ENCODE results near the gene CHD2. TPM values are rescaled to one million over a fixed set of nuclear protein-coding genes. Genes with fewer than 3 reads are reported as not detected.
A peak's percentile ranks its signal among the peaks of the same experiment; 100 is the strongest.

Gene CHD2
- total and polyA plus RNA-seq, 7 donors, result 16.0 to 108 (median 75.9) TPM

DNA sequence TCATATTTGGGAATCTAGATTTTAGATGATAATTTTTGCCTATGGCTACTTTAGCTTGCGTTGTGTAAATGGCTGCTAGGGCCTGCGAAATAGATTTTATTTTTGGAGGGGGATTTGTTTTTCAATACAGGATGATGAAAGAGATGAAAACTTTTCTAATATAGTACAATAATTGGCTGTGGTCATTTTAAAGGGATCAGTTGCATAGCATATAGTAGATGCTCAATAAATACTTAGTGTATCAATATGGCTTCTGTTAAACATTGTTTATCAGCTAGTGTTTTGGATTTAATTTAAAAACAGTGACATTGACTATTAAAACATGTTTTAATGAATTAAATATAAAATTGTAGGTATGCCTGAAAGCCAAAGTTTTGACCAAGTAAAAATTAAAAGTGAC, 6.9 kb upstream of the CHD2 start:
- no peak overlapping the region for H3K4me3 ChIP-seq
- WGBS, 2 donors, result 70 to 97% methylated on average over 2 of the region's 2 CpGs
- H3K36me3 ChIP-seq, result peaks cover 8 to 88% (median 39%) of the 10 kb centered on the region in 4 donors
- H3K27ac ChIP-seq, result peak overlapping the region in 1 of 4 donors; percentile 100
- no peaks in the 10 kb centered on the region for H3K9me3 ChIP-seq
- intact Hi-C loops (cut with DNase I), result no loop called here
- TF ChIP-seq POLR2AphosphoS5 (IDR thresholded peaks at IDR 0.05) (no peak), EP300 (IDR thresholded peaks at IDR 0.05) (no peak), POLR2A (IDR thresholded peaks at IDR 0.05) (no peak)
- TF ChIP-seq, protein P1, sequence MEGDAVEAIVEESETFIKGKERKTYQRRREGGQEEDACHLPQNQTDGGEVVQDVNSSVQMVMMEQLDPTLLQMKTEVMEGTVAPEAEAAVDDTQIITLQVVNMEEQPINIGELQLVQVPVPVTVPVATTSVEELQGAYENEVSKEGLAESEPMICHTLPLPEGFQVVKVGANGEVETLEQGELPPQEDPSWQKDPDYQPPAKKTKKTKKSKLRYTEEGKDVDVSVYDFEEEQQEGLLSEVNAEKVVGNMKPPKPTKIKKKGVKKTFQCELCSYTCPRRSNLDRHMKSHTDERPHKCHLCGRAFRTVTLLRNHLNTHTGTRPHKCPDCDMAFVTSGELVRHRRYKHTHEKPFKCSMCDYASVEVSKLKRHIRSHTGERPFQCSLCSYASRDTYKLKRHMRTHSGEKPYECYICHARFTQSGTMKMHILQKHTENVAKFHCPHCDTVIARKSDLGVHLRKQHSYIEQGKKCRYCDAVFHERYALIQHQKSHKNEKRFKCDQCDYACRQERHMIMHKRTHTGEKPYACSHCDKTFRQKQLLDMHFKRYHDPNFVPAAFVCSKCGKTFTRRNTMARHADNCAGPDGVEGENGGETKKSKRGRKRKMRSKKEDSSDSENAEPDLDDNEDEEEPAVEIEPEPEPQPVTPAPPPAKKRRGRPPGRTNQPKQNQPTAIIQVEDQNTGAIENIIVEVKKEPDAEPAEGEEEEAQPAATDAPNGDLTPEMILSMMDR (IDR thresholded peaks at IDR 0.05), result no peak
- no peaks in the 10 kb centered on the region for H3K27me3 ChIP-seq
- DNase-seq, result no peak
- peaks cover 0 to 68% (median 46%) of the 10 kb centered on the region in 4 donors for H3K4me1 ChIP-seq

DNA sequence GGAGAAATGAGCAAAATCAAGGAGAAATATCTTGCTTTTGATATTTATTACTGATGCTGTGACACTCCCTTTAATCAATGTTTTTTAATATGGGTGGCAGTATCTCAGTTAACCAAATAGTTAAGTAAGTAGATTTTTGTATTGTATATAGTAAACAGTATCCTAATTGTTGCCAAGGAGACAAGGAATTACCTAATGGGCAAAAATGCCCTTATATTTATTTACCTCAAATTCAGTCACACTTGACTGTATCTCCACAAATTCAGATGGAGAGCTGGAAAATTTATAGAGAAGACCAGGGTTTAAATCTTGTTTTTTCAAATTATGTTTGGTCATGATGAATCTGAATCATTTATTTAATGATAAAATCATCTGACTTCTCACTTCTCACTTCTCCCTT, 3.6 kb upstream of the CHD2 start:
- TF ChIP-seq POLR2A (IDR thresholded peaks at IDR 0.05) (no peak), EP300 (IDR thresholded peaks at IDR 0.05) (no peak), POLR2AphosphoS5 (IDR thresholded peaks at IDR 0.05) (no peak)
- TF ChIP-seq, protein P1 (IDR thresholded peaks at IDR 0.05), result no peak
- DNase-seq, result no peak
- H3K36me3 ChIP-seq, result peaks cover 8 to 69% (median 32%) of the 10 kb centered on the region in 4 donors
- peak overlapping the region; percentile 3 to 95 (median 68) for H3K27ac ChIP-seq
- H3K4me1 ChIP-seq, result peaks cover 0 to 53% (median 30%) of the 10 kb centered on the region in 4 donors
- intact Hi-C loops (cut with DNase I), result no loop called here
- no peak overlapping the region for H3K4me3 ChIP-seq
- no peaks in the 10 kb centered on the region for H3K27me3 ChIP-seq
- H3K9me3 ChIP-seq, result no peaks in the 10 kb centered on the region

DNA sequence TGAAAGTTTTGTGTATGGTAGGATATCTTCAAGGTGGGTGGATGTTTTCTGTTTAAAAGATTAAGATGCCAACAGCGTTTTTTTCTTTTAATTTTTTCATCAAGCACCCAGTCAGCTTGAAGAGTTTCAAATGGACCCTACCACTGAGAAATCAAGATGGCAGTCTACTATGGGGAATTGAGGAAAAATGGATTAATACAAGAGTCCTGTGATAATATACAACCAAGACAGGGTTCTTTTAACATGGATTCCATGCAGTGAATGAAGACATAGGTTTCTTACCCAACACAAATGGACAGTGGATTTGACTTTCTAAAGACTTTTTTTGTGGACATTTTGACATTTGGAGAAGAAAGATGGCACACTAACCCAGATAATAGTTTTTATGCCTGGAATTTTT, 2.5 kb upstream of the CHD2 start:
- 73 to 83% methylated on average over 1 of the region's 1 CpG for WGBS, 2 donors
- intact Hi-C loops (cut with DNase I), result no loop called here

DNA sequence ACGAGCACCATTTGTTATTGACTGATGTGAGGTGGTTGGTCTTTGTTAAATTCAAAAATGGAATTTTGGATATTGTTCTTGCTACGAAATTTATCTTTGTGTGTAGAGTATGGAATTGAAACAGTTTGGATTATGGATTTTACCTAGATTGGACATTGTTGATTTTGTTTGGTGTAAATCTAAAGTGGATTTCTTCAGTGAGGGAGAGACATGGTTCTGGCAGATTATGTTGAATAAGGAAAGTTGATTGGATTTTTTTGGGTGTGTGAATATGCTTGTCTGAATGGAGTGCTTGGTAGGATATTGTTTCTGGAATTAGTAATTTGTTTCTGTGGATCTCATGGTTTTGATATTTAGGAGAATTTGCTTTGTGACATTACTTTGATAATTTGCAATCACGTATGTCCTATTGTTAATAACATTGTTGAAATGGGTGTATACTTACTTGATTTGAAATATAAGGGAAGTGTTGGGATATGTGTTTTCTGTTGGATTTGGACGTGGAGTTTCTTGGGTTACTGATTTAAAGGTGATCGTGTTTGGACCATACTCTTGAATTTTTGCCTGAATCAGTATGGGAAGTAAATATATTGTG, 1.0 kb upstream of the CHD2 start:
- no peak for DNase-seq
- Histone ChIP-seq H3K4me1 (peaks cover 0 to 62% (median 38%) of the 10 kb centered on the region in 4 donors), H3K27ac (peak overlapping the region; percentile 91 to 96 (median 94)), H3K27me3 (no peaks in the 10 kb centered on the region), H3K4me3 (no peak overlapping the region), H3K9me3 (no peaks in the 10 kb centered on the region), H3K36me3 (peaks cover 2 to 43% (median 11%) of the 10 kb centered on the region in 4 donors)
- TF ChIP-seq POLR2AphosphoS5 (IDR thresholded peaks at IDR 0.05) (no peak), POLR2A (IDR thresholded peaks at IDR 0.05) (no peak), EP300 (IDR thresholded peaks at IDR 0.05) (no peak)
- TF ChIP-seq, protein P1 (IDR thresholded peaks at IDR 0.05), result no peak
- intact Hi-C loops (cut with DNase I), result no loop called here
- WGBS, 2 donors, result 92 to 96% methylated on average over 5 of the region's 5 CpGs

More for the DNA sequence above, 2.5 kb upstream of the CHD2 start:
- Histone ChIP-seq H3K27ac (peak overlapping the region in 2 of 4 donors; percentile 91 to 95), H3K9me3 (no peaks in the 10 kb centered on the region), H3K4me1 (peaks cover 0 to 52% (median 31%) of the 10 kb centered on the region in 4 donors), H3K27me3 (no peaks in the 10 kb centered on the region), H3K36me3 (peaks cover 8 to 58% (median 21%) of the 10 kb centered on the region in 4 donors), H3K4me3 (no peak overlapping the region)
- DNase-seq, result no peak
- TF ChIP-seq, protein P1 (IDR thresholded peaks at IDR 0.05), result no peak
- TF ChIP-seq EP300 (IDR thresholded peaks at IDR 0.05) (no peak), POLR2A (IDR thresholded peaks at IDR 0.05) (no peak), POLR2AphosphoS5 (IDR thresholded peaks at IDR 0.05) (no peak)

DNA sequence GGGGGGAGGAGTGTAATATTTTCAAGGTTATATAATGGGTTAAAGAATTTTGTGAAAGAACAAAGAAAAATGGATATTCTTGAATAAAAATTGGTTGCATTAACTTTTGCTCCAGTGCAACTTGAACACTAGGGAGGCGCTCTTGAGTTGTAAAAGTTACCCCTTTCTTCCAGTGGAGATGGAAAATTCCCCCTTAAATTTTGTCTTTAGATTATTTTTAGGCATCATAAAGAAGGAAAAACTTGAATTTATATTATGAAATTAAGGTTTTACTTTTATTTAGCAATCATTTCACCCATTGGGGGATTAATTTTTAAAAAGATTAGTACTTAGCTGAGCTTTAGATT, 550 bp upstream of the CHD2 start:
- H3K4me1 ChIP-seq, result peaks cover 0 to 62% (median 35%) of the 10 kb centered on the region in 4 donors
- peak overlapping the region; percentile 91 to 96 (median 94) for H3K27ac ChIP-seq
- intact Hi-C loops (cut with DNase I), result no loop called here
- no peak for DNase-seq
- no peak for TF ChIP-seq EP300 (IDR thresholded peaks at IDR 0.05)
- peak overlapping the region in 2 of 4 donors; percentile 56 to 60 for H3K4me3 ChIP-seq
- H3K9me3 ChIP-seq, result no peaks in the 10 kb centered on the region
- WGBS, 2 donors, result 82 to 91% methylated on average over 1 of the region's 1 CpG
- no peaks in the 10 kb centered on the region for H3K27me3 ChIP-seq
- peaks cover 0 to 38% (median 7%) of the 10 kb centered on the region in 4 donors for H3K36me3 ChIP-seq

All from sigmoid colon (tissue), 7 donors.